ENCODE measurements around the gene CCL28. TPM values are rescaled to one million over a fixed set of nuclear protein-coding genes. Genes with fewer than 3 reads are reported as not detected.
"Not testable (repeated sequence)": the region's sequence is repeated elsewhere in the genome, so short reads cannot be mapped to it uniquely, and the experiment has no call there.

The CCL28 gene
- total RNA-seq, 4 donors from 2014 or later = 2.7 to 15.1 (median 7.2) TPM

GRCh38 chr5:43370352-43370751 is 41.8 kb downstream of the CCL28 start:
- WGBS, 2 donors = 93 to 97% methylated on average over 1 of the region's 1 CpG
- TF ChIP-seq CTCF (IDR thresholded peaks at IDR 0.05) (no peak), EP300 (IDR thresholded peaks at IDR 0.05) (no peak), POLR2A (IDR thresholded peaks at IDR 0.05) (no peak)
- H3K27me3 ChIP-seq = no peaks in the 10 kb centered on the region

GRCh38 chr5:43369651-43370050 is 42.5 kb downstream of the CCL28 start:
- Histone ChIP-seq H3K4me3 (no peak overlapping the region), H3K27me3 (no peaks in the 10 kb centered on the region), H3K27ac (no peak overlapping the region), H3K9me3 (peaks cover 0 to 32% (median 0%) of the 10 kb centered on the region in 4 donors), H3K4me1 (no peaks in the 10 kb centered on the region), H3K36me3 (peaks cover 0 to 15% (median 0%) of the 10 kb centered on the region in 3 donors)
- TF ChIP-seq CTCF (IDR thresholded peaks at IDR 0.05) = no peak
- no peak for DNase-seq (ENCODE audit: low spot score in 2 of 2)

More at GRCh38 chr5:43370352-43370751, 41.8 kb downstream of the CCL28 start:
- Histone ChIP-seq H3K4me3 (no peak overlapping the region), H3K9me3 (peaks cover 0 to 32% (median 0%) of the 10 kb centered on the region in 4 donors), H3K36me3 (peaks cover 0 to 15% (median 0%) of the 10 kb centered on the region in 3 donors), H3K27ac (no peak overlapping the region), H3K4me1 (no peaks in the 10 kb centered on the region)
- DNase-seq (ENCODE audit: low spot score in 2 of 2) = no peak

GRCh38 chr5:43367909-43368669 is 44.1 kb downstream of the CCL28 start:
- no peak for DNase-seq (ENCODE audit: low spot score in 2 of 2)
- Histone ChIP-seq H3K27ac (no peak overlapping the region), H3K27me3 (no peaks in the 10 kb centered on the region), H3K9me3 (peaks cover 0 to 32% (median 0%) of the 10 kb centered on the region in 4 donors), H3K4me1 (no peaks in the 10 kb centered on the region), H3K4me3 (no peak overlapping the region), H3K36me3 (peaks cover 0 to 15% (median 0%) of the 10 kb centered on the region in 3 donors)
- no peak for TF ChIP-seq POLR2A (IDR thresholded peaks at IDR 0.05)
- TF ChIP-seq EP300 (IDR thresholded peaks at IDR 0.05) = no peak
- TF ChIP-seq CTCF (IDR thresholded peaks at IDR 0.05) = no peak
- WGBS, 2 donors = 61% methylated on average over 3 of the region's 3 CpGs

GRCh38 chr5:43367453-43367852 is 44.7 kb downstream of the CCL28 start:
- no peaks in the 10 kb centered on the region for H3K4me1 ChIP-seq
- TF ChIP-seq CTCF (IDR thresholded peaks at IDR 0.05) (no peak), EP300 (IDR thresholded peaks at IDR 0.05) (no peak), POLR2A (IDR thresholded peaks at IDR 0.05) (no peak)
- H3K9me3 ChIP-seq = peaks cover 0 to 32% (median 0%) of the 10 kb centered on the region in 4 donors
- H3K27me3 ChIP-seq = no peaks in the 10 kb centered on the region
- H3K27ac ChIP-seq = no peak overlapping the region
- peaks cover 0 to 15% (median 0%) of the 10 kb centered on the region in 3 donors for H3K36me3 ChIP-seq
- WGBS, 2 donors = 92 to 97% methylated on average over 3 of the region's 3 CpGs
- H3K4me3 ChIP-seq = no peak overlapping the region
- DNase-seq (ENCODE audit: low spot score in 2 of 2) = no peak

- peaks cover 0 to 13% (median 0%) of the 10 kb centered on the region in 3 donors for H3K36me3 ChIP-seq
- peaks cover 0 to 28% (median 0%) of the 10 kb centered on the region in 4 donors for H3K9me3 ChIP-seq
- not testable (repeated sequence) for H3K27me3 ChIP-seq; H3K4me1 ChIP-seq; H3K4me3 ChIP-seq; H3K27ac ChIP-seq; DNase-seq (ENCODE audit: low spot score in 2 of 2)
- 62 to 66% methylated on average over 4 of the region's 4 CpGs for WGBS, 2 donors
Measured at GRCh38 chr5:43366680-43367246, 45.4 kb downstream of the CCL28 start.

- 84 to 88% methylated on average over 2 of the region's 2 CpGs for WGBS, 2 donors
- DNase-seq (ENCODE audit: low spot score in 2 of 2); H3K27ac ChIP-seq; H3K27me3 ChIP-seq; H3K4me1 ChIP-seq; H3K36me3 ChIP-seq; H3K4me3 ChIP-seq: not testable (repeated sequence)
- H3K9me3 ChIP-seq = peaks cover 0 to 31% (median 0%) of the 10 kb centered on the region in 4 donors
Measured at GRCh38 chr5:43365155-43365554, 47.0 kb downstream of the CCL28 start.
